ENCODE results near the gene OTUB1. TPM values are rescaled to one million over a fixed set of nuclear protein-coding genes. Genes with fewer than 3 reads are reported as not detected.

Gene OTUB1
- total RNA-seq, 1 donor from 2014 or later: 107 TPM

DNA sequence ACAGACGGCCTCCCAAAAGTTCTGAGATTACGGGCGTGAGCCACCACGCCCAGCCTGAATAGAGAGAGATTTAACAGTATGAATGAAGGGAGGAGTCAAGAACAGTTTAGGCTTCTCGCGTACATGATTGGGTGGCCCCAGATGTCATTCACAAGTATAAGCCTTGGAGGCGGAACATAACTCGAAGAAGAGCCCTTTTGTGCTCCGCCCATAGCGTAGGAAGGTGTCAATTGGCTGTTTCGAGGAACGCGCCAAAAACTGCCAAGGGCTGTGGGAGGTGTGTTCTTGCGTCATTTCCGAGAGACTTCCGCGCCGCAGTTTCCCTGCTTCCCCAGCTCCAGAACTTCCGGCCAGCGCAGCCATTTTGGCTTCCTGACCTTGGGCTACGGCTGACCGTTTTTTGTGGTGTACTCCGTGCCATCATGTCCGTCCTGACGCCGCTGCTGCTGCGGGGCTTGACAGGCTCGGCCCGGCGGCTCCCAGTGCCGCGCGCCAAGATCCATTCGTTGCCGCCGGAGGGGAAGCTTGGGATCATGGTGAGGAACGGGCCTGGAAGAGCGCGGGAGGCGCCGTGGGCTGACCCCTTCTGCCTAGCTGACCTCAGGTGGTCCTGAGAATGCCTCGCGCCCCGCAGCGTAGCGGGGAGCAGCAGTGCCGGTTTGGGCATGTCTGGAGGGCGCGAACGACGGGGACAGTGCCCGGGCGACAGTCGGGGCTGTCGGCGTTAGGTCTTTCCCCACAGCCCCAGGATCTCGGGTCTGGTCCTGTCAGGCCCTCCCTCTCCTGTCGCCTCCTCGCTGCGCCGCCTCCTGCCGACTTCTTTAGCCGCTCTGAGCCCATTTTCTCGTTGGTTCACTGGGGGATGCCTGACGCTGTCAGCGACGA is 11.7 kb upstream of the OTUB1 start, which contains the start of gene COX8A:
Gene COX8A (plus strand): TSS at position 362 of the 885 bp plus-strand sequence. CDS start 61 bp downstream, at position 423.
- intact Hi-C loops (cut with micrococcal nuclease): loop anchor here (1.0 kb wide), 10 partner anchors 12 to 331 kb away; partner anchors contain the start of genes ESRRA, OTUB1 and RTN3

GRCh38 chr11:63978551-63979239 is 7.5 kb upstream of the OTUB1 start:
- intact Hi-C loops (cut with micrococcal nuclease): no loop called here

DNA sequence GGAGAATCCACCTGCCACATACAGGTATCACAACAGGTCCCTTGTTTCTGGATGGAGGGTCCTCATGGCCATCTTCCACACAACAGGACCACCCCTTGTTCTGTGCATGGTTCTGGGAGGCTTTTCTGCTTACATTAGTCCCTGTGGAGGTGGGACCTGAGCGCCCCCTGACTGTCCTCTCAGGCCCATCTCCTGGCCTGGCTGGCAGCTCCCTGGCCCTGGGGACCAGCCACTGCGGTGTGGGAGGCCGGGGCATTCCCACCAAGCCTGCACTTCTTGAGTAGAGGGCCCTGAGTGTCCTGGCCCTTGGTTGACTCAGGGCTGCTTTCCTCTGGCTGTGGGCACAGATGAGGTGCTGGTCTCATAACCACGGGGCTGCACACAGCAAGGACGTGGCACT is 6.8 kb upstream of the OTUB1 start:
- intact Hi-C loops (cut with micrococcal nuclease): no loop called here

- intact Hi-C loops (cut with micrococcal nuclease): loop anchor here (1.0 to 5.0 kb wide), 7 partner anchors 11 to 332 kb away; partner anchors contain the start of genes COX8A, MACROD1, TRMT112 and ZFTA
These were observed 454 bp upstream of the OTUB1 start for GRCh38 chr11:63985812-63986155.

- intact Hi-C loops (cut with micrococcal nuclease): loop anchor here (1.0 to 5.0 kb wide), 7 partner anchors 13 to 330 kb away; partner anchors contain the start of genes COX8A, MACROD1, TRMT112 and ZFTA
These were observed 785 bp downstream of the OTUB1 start for GRCh38 chr11:63986932-63987513.

- intact Hi-C loops (cut with micrococcal nuclease): no loop called here
These were observed 5.3 kb downstream of the OTUB1 start for GRCh38 chr11:63991558-63991957.

GRCh38 chr11:63993100-63993499 is 6.9 kb downstream of the OTUB1 start:
- intact Hi-C loops (cut with micrococcal nuclease): no loop called here

GRCh38 chr11:63993993-63994392 is 7.8 kb downstream of the OTUB1 start:
- intact Hi-C loops (cut with micrococcal nuclease): no loop called here

- intact Hi-C loops (cut with micrococcal nuclease): no loop called here
These were observed 10.3 kb downstream of the OTUB1 start for GRCh38 chr11:63996512-63996911.

DNA sequence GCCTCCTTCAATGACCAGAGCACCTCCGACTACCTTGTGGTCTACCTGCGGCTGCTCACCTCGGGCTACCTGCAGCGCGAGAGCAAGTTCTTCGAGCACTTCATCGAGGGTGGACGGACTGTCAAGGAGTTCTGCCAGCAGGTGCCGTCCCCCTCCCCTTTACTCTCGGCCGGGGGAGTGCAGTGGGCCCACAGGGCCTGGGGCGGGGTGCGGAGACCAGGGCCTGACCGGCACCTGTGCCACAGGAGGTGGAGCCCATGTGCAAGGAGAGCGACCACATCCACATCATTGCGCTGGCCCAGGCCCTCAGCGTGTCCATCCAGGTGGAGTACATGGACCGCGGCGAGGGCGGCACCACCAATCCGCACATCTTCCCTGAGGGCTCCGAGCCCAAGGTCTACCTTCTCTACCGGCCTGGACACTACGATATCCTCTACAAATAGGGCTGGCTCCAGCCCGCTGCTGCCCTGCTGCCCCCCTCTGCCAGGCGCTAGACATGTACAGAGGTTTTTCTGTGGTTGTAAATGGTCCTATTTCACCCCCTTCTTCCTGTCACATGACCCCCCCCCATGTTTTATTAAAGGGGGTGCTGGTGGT is 11.0 kb downstream of the OTUB1 start:
- intact Hi-C loops (cut with micrococcal nuclease): no loop called here

DNA sequence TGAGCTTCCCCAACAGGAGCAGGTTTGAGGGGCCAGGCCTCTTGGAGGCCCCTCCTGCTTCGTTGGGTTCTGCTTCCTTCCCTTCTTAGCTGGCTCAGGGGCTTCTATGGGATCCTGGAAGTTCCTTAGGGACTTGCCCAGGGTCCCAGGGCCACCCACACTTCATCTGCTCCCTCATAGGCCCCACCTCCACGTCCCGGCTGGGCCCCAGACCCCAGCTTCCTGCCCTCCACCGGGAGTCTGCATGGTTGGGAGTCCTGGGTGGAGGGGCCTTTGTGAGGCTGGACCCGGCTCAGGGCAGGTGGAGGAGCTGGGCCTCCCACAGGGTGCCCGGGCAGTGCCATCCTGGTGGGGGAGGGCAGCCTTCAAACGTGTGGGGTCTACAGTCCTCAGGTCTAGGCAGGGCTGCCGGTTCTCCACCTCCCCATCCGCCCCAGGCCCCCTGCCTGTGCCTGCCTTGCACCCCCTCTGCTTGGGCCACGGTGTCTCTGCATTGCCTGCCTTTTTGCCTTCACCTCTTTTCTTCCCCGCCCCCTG is 11.6 kb downstream of the OTUB1 start:
- intact Hi-C loops (cut with micrococcal nuclease): no loop called here

- intact Hi-C loops (cut with micrococcal nuclease): no loop called here
These were observed 12.5 kb downstream of the OTUB1 start for GRCh38 chr11:63998558-63999348.

DNA sequence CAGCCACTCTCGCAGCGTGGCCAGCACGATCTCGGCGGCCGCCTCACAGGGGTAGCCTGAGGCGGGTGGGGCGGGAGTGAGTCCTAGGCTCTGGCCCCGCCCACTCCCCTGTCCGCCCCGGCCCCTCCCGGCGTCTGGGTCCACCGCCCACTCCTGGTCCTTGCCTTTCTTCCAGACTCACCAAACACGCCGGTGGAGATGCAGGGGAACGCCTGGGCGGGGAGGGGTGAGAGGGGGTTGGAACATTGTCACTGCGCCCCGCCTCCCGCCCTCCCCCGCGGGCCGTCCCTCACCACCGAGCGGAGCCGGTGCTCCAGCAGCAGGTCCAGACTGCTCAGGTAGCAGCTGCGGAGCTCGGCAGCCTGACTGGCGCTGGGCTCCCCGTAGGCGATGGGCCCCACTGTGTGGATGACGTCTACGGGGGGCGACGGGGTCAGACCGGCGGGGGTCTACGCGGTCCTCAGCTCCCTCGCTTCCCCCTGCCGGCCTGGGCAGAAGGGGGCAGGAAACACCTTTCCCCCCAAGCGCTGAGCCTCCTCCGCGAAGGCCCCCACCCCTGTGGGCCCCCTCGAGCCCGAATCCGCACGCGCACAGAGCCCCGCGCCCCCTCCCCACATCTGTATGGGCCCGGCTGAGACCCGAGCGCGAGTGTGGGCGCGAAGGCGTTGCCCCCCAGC is 13.2 kb downstream of the OTUB1 start:
- intact Hi-C loops (cut with micrococcal nuclease): loop anchor here (1.0 to 5.0 kb wide), 5 partner anchors 25 to 305 kb away; partner anchors contain the start of genes COX8A, ESRRA and MACROD1

DNA sequence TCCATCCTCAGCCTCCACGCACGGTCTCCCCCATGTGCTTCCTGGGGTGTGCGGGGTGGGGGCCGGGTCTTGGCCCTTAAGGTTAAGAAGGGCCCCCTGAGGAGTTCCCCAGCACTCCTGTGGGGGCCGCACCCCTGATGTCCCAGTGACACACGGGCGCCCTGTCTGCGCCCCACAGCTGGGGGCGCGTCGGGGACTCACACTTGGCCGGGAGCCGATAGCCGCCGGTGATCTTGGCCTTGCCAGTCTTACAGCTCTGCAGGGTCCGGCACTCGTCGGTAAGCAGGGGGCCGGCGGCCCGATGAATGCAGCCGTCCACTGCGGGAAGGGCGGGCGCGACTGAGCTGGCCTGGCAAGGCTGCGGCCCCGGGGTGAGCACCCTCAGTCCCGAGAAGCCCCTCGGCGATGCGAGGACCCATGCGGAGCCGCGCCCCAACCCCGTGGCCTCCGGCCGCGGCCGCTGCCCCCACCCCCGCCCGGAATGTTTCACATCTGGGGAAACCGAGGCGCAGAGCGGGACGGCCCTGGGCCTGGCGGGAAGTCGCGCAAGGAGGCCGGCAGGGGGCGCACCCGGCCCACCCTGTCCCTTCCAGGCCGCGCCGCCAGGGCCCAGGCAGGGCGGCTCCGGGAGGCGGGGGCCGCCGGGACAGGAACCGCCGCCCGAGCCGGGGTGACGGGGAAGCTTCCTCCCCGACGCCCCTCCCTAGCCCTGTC is 13.9 kb downstream of the OTUB1 start:
- intact Hi-C loops (cut with micrococcal nuclease): loop anchor here (1.0 to 5.0 kb wide), 5 partner anchors 26 to 305 kb away; partner anchors contain the start of genes COX8A, ESRRA and MACROD1

DNA sequence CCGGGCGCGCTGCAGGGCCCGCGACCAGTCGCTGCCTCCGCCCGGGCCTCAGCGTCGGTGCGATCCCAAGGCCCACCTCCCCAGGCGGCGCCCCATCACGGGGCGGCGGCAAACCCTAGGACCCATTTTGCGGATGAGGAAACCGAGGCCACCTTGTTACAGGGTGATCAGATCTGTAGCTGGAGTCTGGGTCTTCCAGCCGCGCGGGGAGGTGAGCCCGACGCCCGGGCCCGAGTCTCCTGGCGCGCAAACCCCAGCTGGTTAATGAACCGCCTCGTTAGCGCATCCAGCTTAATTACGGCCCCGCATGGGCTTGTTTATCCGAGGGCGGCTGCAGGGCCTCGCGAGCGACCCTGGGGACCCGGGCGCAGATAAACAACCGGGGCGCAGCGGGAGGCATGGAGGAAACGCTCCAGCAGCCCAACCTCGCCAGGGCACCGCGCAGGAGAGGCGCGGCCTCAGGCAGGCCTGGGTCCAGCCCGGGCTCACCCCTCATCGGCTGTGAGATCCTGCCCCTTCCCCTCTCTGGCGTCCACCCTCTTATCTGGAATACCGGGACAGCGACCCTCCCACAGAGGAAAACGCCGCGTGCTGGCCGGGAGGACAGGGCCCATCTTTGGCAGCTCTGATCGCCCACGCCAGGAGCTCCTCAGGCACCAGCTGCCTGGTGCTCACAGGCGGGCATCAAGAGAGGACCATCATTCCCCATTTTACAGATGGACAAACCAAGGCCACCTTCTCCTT is 14.7 kb downstream of the OTUB1 start:
- intact Hi-C loops (cut with micrococcal nuclease): loop anchor here (1.0 to 5.0 kb wide), 5 partner anchors 27 to 304 kb away; partner anchors contain the start of genes COX8A, ESRRA and MACROD1

DNA sequence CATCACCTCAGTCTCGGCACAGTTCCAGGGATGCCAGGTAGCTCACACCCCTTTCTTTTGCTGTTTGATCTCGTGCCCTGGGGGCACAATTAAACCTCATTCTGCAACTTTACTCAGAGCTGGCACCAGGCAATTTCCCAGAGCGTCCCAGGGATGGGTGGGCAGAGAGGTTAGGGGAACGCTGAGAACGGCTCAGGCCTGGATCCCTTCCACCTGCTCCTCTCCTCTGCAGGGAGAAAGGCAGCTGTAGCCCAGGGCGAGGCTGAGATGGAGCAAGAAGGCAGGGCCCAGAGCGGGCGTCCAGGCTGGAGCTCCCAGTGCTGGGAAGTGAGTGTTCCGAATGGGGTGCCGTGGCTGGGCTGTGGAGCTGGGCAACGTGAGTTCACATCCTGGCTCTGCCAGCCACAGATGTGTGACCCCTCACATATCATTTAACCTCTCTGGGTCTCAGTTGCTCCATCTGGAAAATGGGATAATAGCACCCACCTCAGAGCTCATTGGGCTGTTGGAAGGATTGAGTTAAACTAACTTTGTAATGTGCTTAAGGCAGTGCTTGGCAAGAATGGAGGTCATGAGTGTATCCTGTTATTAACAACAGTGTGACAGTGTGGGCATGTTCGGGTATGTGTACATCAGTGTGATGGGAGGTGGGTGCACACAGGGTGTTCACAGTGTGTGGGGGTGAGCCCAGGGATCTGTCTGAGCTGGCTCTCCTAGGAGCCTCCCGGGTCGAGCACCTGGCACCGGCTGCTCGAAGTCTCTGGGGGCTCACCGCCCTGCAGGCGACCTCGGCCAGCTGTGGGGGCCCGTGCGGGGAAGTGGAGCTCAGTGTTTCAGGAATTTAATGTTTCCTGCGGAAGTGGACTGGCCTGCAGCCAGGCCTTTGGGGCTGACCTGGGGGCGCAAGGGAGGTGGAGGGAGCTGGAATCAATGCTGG is 15.5 kb downstream of the OTUB1 start:
- intact Hi-C loops (cut with micrococcal nuclease): loop anchor here (2.0 to 5.0 kb wide), 2 partner anchors 166 to 303 kb away; partner anchors contain the start of genes ESRRA and MACROD1
